A549 (cell line): ENCODE results near the gene ETAA1. TPM values are rescaled to one million over a fixed set of nuclear protein-coding genes. Genes with fewer than 3 reads are reported as not detected.
A peak's percentile ranks its signal among the peaks of the same experiment; 100 is the strongest.

Experiments used
- ATAC-seq, 2 experiments: fragments of 200-7000 bp in 1 of 2; fragments of >200 bp in 1 of 2; cut with Nextera tagmentation in 1 of 2; cut with Tn5 transposase in 1 of 2; 3 replicates each; pipeline versions ENCODE4 v1.8.0 to v1.9.1; 2018 to 2020; ENCODE audit warnings: mild to moderate bottlenecking in 1 of 2, moderate library complexity in 1 of 2
- CTCF ChIA-PET: fragments of 300-600 bp; sonication (Branson Sonifier 250); formaldehyde crosslinking; extraction: SDS; loops from one replicate; lab custom pipeline; 2021; ENCODE audit warnings: antibody characterized with exemption, inconsistent platforms; lab: Yijun Ruan, JAX
- POLR2A ChIA-PET: fragments of 350-600 bp; formaldehyde crosslinking; extraction: SDS; loops from one replicate; lab custom pipeline; 2021; ENCODE audit warnings: antibody characterized with exemption, inconsistent platforms; lab: Yijun Ruan, JAX
- DNase-seq, 2 experiments: peaks; one replicate each; pipeline versions ENCODE4 v3.0.0 to v3.0.0-alpha.2; 2011 to 2016; ENCODE audit warnings: low read depth in 1 of 2, low spot score in 1 of 2
- FAIRE-seq: peaks from 2 replicates; lab custom pipeline; 2011; peaks lifted over from hg19 to GRCh38; lab: Jason Lieb, UNC
- H3K27ac ChIP-seq, 2 experiments: fragments of >200 bp; sonication (Bioruptor Twin); formaldehyde crosslinking; 3 replicates each; pipeline ENCODE4 v1.5.1; 2016 to 2017
- H3K4me1 ChIP-seq: fragments of >200 bp; sonication (Bioruptor Twin); formaldehyde crosslinking; 3 replicates; pipeline ENCODE4 v1.6.1; 2016
- H3K4me2 ChIP-seq: fragments of >200 bp; sonication (Bioruptor Twin); formaldehyde crosslinking; 3 replicates; pipeline ENCODE4 v1.6.1; 2016
- H3K4me3 ChIP-seq: fragments of >200 bp; sonication (Bioruptor Twin); formaldehyde crosslinking; 3 replicates; pipeline ENCODE4 v1.5.1; 2016
- H3K9me3 ChIP-seq: fragments of >200 bp; sonication (Bioruptor Twin); formaldehyde crosslinking; 3 replicates; pipeline ENCODE4 v1.6.1; 2016
- CBX2 ChIP-seq: fragments of 200-600 bp; sonication (generic); IDR thresholded peaks from 2 replicates; pipeline ENCODE4 v1.6.1; 2016; ENCODE audit warnings: low read depth, mild to moderate bottlenecking, borderline replicate concordance
- CBX8 ChIP-seq: fragments of 200-600 bp; sonication (generic); IDR thresholded peaks from 2 replicates; pipeline ENCODE4 v1.6.1; 2016
- CEBPB ChIP-seq, 2 experiments: fragments of >200 bp in 1 of 2; sonication (Bioruptor Twin) in 1 of 2; formaldehyde crosslinking in 1 of 2; IDR thresholded peaks; 2 replicates each; pipeline ENCODE4 v1.6.1; 2012 to 2016
- EP300 ChIP-seq, 2 experiments: fragments of >200 bp; sonication (Bioruptor Twin); formaldehyde crosslinking; IDR thresholded peaks; 2 replicates in 1 of 2; 3 replicates in 1 of 2; pipeline ENCODE4 v1.6.1; 2016 to 2017
- FOSB ChIP-seq: fragments of 250-450 bp; sonication (Bioruptor Pico); IDR thresholded peaks from 2 replicates; pipeline ENCODE4 v1.5.0; 2020; ENCODE audit warnings: mild to moderate bottlenecking, moderate library complexity
- FOSL2 ChIP-seq, 2 experiments: fragments of 450-650 bp in 1 of 2; fragments of >200 bp in 1 of 2; sonication (Bioruptor Twin) in 1 of 2; formaldehyde crosslinking; IDR thresholded peaks; 2 replicates each; pipeline versions ENCODE4 v1.5.0 to v1.6.1; 2016 to 2020; ENCODE audit warnings: mild to moderate bottlenecking in 1 of 2, moderate library complexity in 1 of 2
- FOXS1 ChIP-seq: fragments of 250-450 bp; sonication (Bioruptor Pico); IDR thresholded peaks from 2 replicates; pipeline ENCODE4 v1.5.0; 2020; ENCODE audit warnings: mild to moderate bottlenecking, moderate library complexity
- GATA3 ChIP-seq: IDR thresholded peaks from 2 replicates; pipeline ENCODE4 v1.6.1; 2012; ENCODE audit warnings: borderline replicate concordance
- HOXB5 ChIP-seq: fragments of 250-450 bp; sonication (Bioruptor Pico); IDR thresholded peaks from 2 replicates; pipeline ENCODE4 v1.5.0; 2020; ENCODE audit warnings: mild to moderate bottlenecking, moderate library complexity
- JUN ChIP-seq, 2 experiments: fragments of >200 bp; sonication (Bioruptor Twin); formaldehyde crosslinking; IDR thresholded peaks; 2 replicates in 1 of 2; 3 replicates in 1 of 2; pipeline ENCODE4 v1.6.1; 2016 to 2017
- KDM5A ChIP-seq: fragments of 200-600 bp; sonication (generic); IDR thresholded peaks from 2 replicates; pipeline ENCODE4 v1.6.1; 2016; ENCODE audit warnings: antibody characterized with exemption, mild to moderate bottlenecking
- MAFK ChIP-seq: fragments of 450-650 bp; IDR thresholded peaks from 2 replicates; pipeline ENCODE4 v1.6.1; 2014; ENCODE audit not compliant: partially characterized antibody
- MAZ ChIP-seq: fragments of 150-350 bp; IDR thresholded peaks from 2 replicates; pipeline ENCODE4 v1.6.1; 2014; ENCODE audit warnings: antibody characterized with exemption, low read depth, low read length, borderline replicate concordance
- NPAS2 ChIP-seq: fragments of 250-450 bp; sonication (Bioruptor Pico); IDR thresholded peaks from 2 replicates; pipeline ENCODE4 v1.8.0; 2022; ENCODE audit warnings: mild to moderate bottlenecking, moderate library complexity, borderline replicate concordance
- PHF8 ChIP-seq: fragments of 200-600 bp; sonication (generic); IDR thresholded peaks from 2 replicates; pipeline ENCODE4 v1.6.1; 2016; ENCODE audit warnings: low read depth, mild to moderate bottlenecking, antibody characterized with exemption, moderate library complexity, borderline replicate concordance
- POLR2AphosphoS2 ChIP-seq: conservative IDR thresholded peaks from 2 replicates; pipeline ENCODE4 v1.6.1; 2012; ENCODE audit warnings: low read length, improper control_type of control experiment, inconsistent platforms
- RFX5 ChIP-seq: fragments of 450-650 bp; IDR thresholded peaks from 2 replicates; pipeline ENCODE4 v1.7.1; 2014; ENCODE audit warnings: antibody characterized with exemption, mild to moderate bottlenecking, moderate library complexity
- RNF2 ChIP-seq: fragments of 200-600 bp; sonication (generic); IDR thresholded peaks from 2 replicates; pipeline ENCODE4 v1.6.1; 2016; ENCODE audit warnings: low read depth, mild to moderate bottlenecking, antibody characterized with exemption, moderate library complexity, borderline replicate concordance
- SREBF2 ChIP-seq: fragments of 450-650 bp; IDR thresholded peaks from 2 replicates; pipeline ENCODE4 v1.6.1; 2014; ENCODE audit warnings: mild to moderate bottlenecking, moderate library complexity
- ZC3H11A ChIP-seq: fragments of 450-650 bp; IDR thresholded peaks from 2 replicates; pipeline ENCODE4 v1.6.1; 2014; ENCODE audit warnings: antibody characterized with exemption, mild to moderate bottlenecking
- WGBS: methylation state at CpG from one replicate; pipeline ENCODE4 v1.1.6; 2017; ENCODE audit errors: missing lambda C conversion rate; 5-methylcytosine and 5-hydroxymethylcytosine counted together
- polyA plus RNA-seq, 4 experiments: library from polyadenylated mRNA; depleted of rRNA in 3 of 4; stranded (reverse); fragments of >200 nt; fragmentation: RNase III in 1 of 4; extraction: RNeasy Plus Mini Kit Qiagen cat#74134 plus additional on column Dnase treatment in 1 of 4; gene quantifications; 2 replicates in 3 of 4; 3 replicates in 1 of 4; pipeline ENCODE4 v1.2.3, GENCODE V29; 2011 to 2017
- TF ChIP-seq, protein P1 (sequence below): fragments of 450-650 bp; IDR thresholded peaks from 2 replicates; pipeline ENCODE4 v1.6.1; 2014; ENCODE audit warnings: antibody characterized with exemption
- TF ChIP-seq, protein P2 (sequence below): fragments of 250-450 bp; sonication (Bioruptor Pico); IDR thresholded peaks from 2 replicates; pipeline ENCODE4 v1.5.0; 2021; ENCODE audit warnings: mild to moderate bottlenecking, moderate library complexity, borderline replicate concordance
- TF ChIP-seq, protein P3 (sequence below): IDR thresholded peaks from 2 replicates; pipeline ENCODE4 v1.6.1; 2012; ENCODE audit warnings: low read depth, borderline replicate concordance

The ETAA1 gene
- polyA plus RNA-seq, 2 of the 4 experiments (the other 2 are of a cell fraction), result 13.0 to 28.1 TPM

DNA sequence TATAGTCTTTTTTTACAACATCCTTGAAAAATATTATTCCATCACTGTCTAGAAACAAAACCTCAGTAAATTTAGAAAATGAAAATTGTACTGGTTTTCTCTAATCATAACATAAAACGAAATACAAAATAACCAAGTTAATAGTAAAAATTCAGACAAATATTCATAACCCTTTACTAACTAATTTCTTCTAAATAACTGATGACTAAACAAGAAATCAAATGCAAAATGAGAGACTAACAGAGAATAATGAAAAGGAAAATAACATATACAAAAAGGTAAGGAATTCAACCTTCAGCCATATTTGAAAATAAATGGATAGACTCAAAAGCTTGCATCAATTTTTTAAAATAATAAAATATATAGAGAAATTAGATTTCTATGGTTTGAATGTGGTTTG is 18.6 kb upstream of the ETAA1 start:
- Histone ChIP-seq H3K4me3 (no peak overlapping the region), H3K9me3 (no peaks in the 10 kb centered on the region; the same call in 2 of the 3 replicates), H3K4me1 (no peaks in the 10 kb centered on the region), H3K27ac (no peak overlapping the region), H3K4me2 (no peak overlapping the region)
- no peak for ATAC-seq
- no peak for FAIRE-seq
- WGBS, result 57% methylated on average over 1 of the region's 1 CpG
- no peak for DNase-seq
- ChIA-PET POLR2A (no interaction called here), CTCF (no interaction called here)
- peak; percentile 36 for TF ChIP-seq MAFK
- no peak for TF ChIP-seq FOXS1

DNA sequence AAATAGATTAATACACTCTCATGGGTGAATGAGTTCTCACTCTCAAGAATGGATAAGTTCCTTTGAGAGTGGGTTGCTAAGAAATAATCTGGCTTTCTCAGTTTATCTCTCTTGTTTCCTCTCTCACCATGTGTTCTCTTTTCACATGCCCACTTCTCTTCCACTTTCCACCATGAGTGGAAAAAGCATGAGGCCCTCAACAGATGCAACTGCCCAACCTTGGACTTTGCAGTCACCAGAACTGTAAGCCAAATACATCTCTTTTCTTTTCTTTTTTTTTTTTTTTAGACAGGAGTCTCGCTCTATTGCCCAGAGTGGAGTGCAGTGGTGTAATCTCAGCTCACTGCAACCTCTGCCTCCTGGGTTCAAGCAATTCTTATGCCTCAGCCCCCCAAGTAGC is 18.1 kb upstream of the ETAA1 start:
- Histone ChIP-seq H3K9me3 (no peaks in the 10 kb centered on the region; the same call in 2 of the 3 replicates), H3K4me2 (no peak overlapping the region), H3K4me3 (no peak overlapping the region), H3K4me1 (no peaks in the 10 kb centered on the region), H3K27ac (no peak overlapping the region)
- ATAC-seq (no peak), FAIRE-seq (no peak), DNase-seq (no peak)
- ChIA-PET POLR2A (no interaction called here), CTCF (no interaction called here)
- TF ChIP-seq MAZ, result no peak
- no peak for TF ChIP-seq MAFK
- no peak for TF ChIP-seq FOSL2 (IDR thresholded peaks at IDR 0.05)
- TF ChIP-seq FOSL2 (CRISPR knock-in tag; IDR thresholded peaks at IDR 0.05), result no peak
- TF ChIP-seq, protein P1, sequence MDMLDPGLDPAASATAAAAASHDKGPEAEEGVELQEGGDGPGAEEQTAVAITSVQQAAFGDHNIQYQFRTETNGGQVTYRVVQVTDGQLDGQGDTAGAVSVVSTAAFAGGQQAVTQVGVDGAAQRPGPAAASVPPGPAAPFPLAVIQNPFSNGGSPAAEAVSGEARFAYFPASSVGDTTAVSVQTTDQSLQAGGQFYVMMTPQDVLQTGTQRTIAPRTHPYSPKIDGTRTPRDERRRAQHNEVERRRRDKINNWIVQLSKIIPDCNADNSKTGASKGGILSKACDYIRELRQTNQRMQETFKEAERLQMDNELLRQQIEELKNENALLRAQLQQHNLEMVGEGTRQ, result no peak
- TF ChIP-seq CEBPB (IDR thresholded peaks at IDR 0.05), result no peak
- TF ChIP-seq, protein P2, sequence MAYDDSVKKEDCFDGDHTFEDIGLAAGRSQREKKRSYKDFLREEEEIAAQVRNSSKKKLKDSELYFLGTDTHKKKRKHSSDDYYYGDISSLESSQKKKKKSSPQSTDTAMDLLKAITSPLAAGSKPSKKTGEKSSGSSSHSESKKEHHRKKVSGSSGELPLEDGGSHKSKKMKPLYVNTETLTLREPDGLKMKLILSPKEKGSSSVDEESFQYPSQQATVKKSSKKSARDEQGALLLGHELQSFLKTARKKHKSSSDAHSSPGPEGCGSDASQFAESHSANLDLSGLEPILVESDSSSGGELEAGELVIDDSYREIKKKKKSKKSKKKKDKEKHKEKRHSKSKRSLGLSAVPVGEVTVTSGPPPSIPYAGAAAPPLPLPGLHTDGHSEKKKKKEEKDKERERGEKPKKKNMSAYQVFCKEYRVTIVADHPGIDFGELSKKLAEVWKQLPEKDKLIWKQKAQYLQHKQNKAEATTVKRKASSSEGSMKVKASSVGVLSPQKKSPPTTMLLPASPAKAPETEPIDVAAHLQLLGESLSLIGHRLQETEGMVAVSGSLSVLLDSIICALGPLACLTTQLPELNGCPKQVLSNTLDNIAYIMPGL (CRISPR knock-in tag), result no peak
- no peak for TF ChIP-seq POLR2AphosphoS2
- TF ChIP-seq, protein P3, sequence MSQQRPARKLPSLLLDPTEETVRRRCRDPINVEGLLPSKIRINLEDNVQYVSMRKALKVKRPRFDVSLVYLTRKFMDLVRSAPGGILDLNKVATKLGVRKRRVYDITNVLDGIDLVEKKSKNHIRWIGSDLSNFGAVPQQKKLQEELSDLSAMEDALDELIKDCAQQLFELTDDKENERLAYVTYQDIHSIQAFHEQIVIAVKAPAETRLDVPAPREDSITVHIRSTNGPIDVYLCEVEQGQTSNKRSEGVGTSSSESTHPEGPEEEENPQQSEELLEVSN, result no peak
- TF ChIP-seq KDM5A, result no peak
- TF ChIP-seq FOXS1, result no peak
- no peak for TF ChIP-seq RFX5
- 65% methylated on average over 1 of the region's 1 CpG for WGBS

GRCh38 chr2:67384123-67384822 is 12.9 kb upstream of the ETAA1 start:
- Histone ChIP-seq H3K9me3 (no peaks in the 10 kb centered on the region; the same call in 2 of the 3 replicates), H3K27ac (no peak overlapping the region), H3K4me3 (no peak overlapping the region), H3K4me2 (no peak overlapping the region), H3K4me1 (peaks cover 4% of the 10 kb centered on the region; the same call in 1 of the 3 replicates)
- ChIA-PET POLR2A (no interaction called here), CTCF (no interaction called here)
- FAIRE-seq (no peak), ATAC-seq (no peak), DNase-seq (no peak)
- WGBS, result 34% methylated on average over 3 of the region's 3 CpGs
- no peak for TF ChIP-seq PHF8

GRCh38 chr2:67388680-67389079 is 8.5 kb upstream of the ETAA1 start:
- WGBS, result 93% methylated on average over 2 of the region's 2 CpGs
- FAIRE-seq (no peak), ATAC-seq (no peak), DNase-seq (no peak)
- peaks cover 14% of the 10 kb centered on the region; the same call in 2 of the 3 replicates for H3K4me1 ChIP-seq
- ChIA-PET CTCF (no interaction called here), POLR2A (no interaction called here)
- no peak overlapping the region for H3K4me3 ChIP-seq
- H3K27ac ChIP-seq, result no peak overlapping the region
- H3K4me2 ChIP-seq, result no peak overlapping the region
- H3K9me3 ChIP-seq, result no peaks in the 10 kb centered on the region
- TF ChIP-seq NPAS2 (CRISPR knock-in tag), result no peak
- no peak for TF ChIP-seq EP300 (IDR thresholded peaks at IDR 0.05)
- TF ChIP-seq GATA3, result no peak
- TF ChIP-seq, protein P1, result no peak
- no peak for TF ChIP-seq SREBF2
- no peak for TF ChIP-seq FOXS1
- TF ChIP-seq FOSB, result no peak
- TF ChIP-seq JUN (IDR thresholded peaks at IDR 0.05), result no peak
- TF ChIP-seq ZC3H11A, result no peak
- TF ChIP-seq CBX2, result no peak
- TF ChIP-seq RNF2, result no peak
- TF ChIP-seq CBX8, result no peak
- TF ChIP-seq MAFK, result no peak
- TF ChIP-seq HOXB5 (CRISPR knock-in tag), result no peak
